PC-3 (cell line): ENCODE results near the gene NUP160. TPM values are rescaled to one million over a fixed set of nuclear protein-coding genes. Genes with fewer than 3 reads are reported as not detected.
"Not testable (repeated sequence)": the region's sequence is repeated elsewhere in the genome, so short reads cannot be mapped to it uniquely, and the experiment has no call there.

ENCODE experiments used
- ATAC-seq: fragments of 200-7000 bp; cut with Tn5 transposase; 2 replicates; pipeline ENCODE4 v1.9.1; 2020; ENCODE audit warnings: mild to moderate bottlenecking, moderate library complexity
- BruUV-seq: library from RNA; stranded (reverse); fragments of 400-500 nt; replicated peaks from 2 replicates; lab custom pipeline; 2021; lab: Mats Ljungman, UMichigan
- CTCF ChIA-PET: fragments of 300-600 bp; sonication (Branson Sonifier 250); formaldehyde crosslinking; loops from one replicate; lab custom pipeline; 2022; ENCODE audit warnings: antibody characterized with exemption; lab: Charles Lee
- POLR2A ChIA-PET: fragments of 300-600 bp; sonication (Branson Sonifier 250); formaldehyde crosslinking; loops from one replicate; lab custom pipeline; 2022; ENCODE audit warnings: antibody characterized with exemption; ENCODE audit not compliant: unreplicated experiment; lab: Charles Lee
- DNase-seq: peaks from one replicate; pipeline ENCODE4 v3.0.0-alpha.2; 2015
- H2AFZ ChIP-seq: fragments of 300-600 bp; sonication (generic); 2 replicates; pipeline ENCODE4 v1.6.0; 2016; ENCODE audit warnings: antibody characterized with exemption, low read length
- H3F3A ChIP-seq: fragments of 300-600 bp; sonication (generic); one replicate; pipeline ENCODE4 v1.6.0; 2017; ENCODE audit warnings: antibody characterized with exemption, low read length, control low read depth, mild to moderate bottlenecking; ENCODE audit not compliant: unreplicated experiment
- H3K27ac ChIP-seq: fragments of 300-600 bp; sonication (generic); 2 replicates; pipeline ENCODE4 v1.5.1; 2016; ENCODE audit warnings: mild to moderate bottlenecking, low read length
- H3K27me3 ChIP-seq: fragments of 300-600 bp; sonication (generic); 2 replicates; pipeline ENCODE4 v1.6.1; 2016; ENCODE audit warnings: low read length, mixed read lengths
- H3K36me3 ChIP-seq: fragments of 300-600 bp; sonication (generic); 2 replicates; pipeline ENCODE4 v1.6.1; 2016; ENCODE audit warnings: low read depth, mixed run types, low read length, mixed read lengths
- H3K4me1 ChIP-seq: fragments of 300-600 bp; sonication (generic); 2 replicates; pipeline ENCODE4 v1.5.1; 2016; ENCODE audit warnings: low read length; ENCODE audit not compliant: insufficient read depth
- H3K4me2 ChIP-seq: fragments of 300-600 bp; sonication (generic); 2 replicates; pipeline ENCODE4 v1.6.0; 2016; ENCODE audit warnings: low read length
- H3K4me3 ChIP-seq: fragments of 300-600 bp; sonication (generic); 2 replicates; pipeline ENCODE4 v1.5.1; 2016; ENCODE audit warnings: mild to moderate bottlenecking, low read length, mixed read lengths
- H3K79me2 ChIP-seq: fragments of 300-600 bp; sonication (generic); 2 replicates; pipeline ENCODE4 v1.6.1; 2017; ENCODE audit warnings: low read length, mixed read lengths
- H3K9ac ChIP-seq: fragments of 300-600 bp; sonication (generic); 2 replicates; pipeline ENCODE4 v1.6.0; 2016; ENCODE audit warnings: mild to moderate bottlenecking, low read length
- H3K9me2 ChIP-seq: fragments of 300-600 bp; sonication (generic); replicated peaks from 2 replicates; pipeline ENCODE4 v1.6.1; 2016; ENCODE audit warnings: mixed run types, low read length, mixed read lengths
- H3K9me3 ChIP-seq: fragments of 300-600 bp; sonication (generic); 2 replicates; pipeline ENCODE4 v1.6.1; 2016; ENCODE audit warnings: low read length, mixed read lengths
- H4K20me1 ChIP-seq: fragments of 300-600 bp; sonication (generic); 2 replicates; pipeline ENCODE4 v1.6.1; 2016; ENCODE audit warnings: low read length, mixed read lengths
- EZH2 ChIP-seq: fragments of 300-600 bp; sonication (generic); IDR thresholded peaks from one replicate; pipeline ENCODE4 v1.6.1; 2017; ENCODE audit warnings: antibody characterized with exemption, mild to moderate bottlenecking, low read length; ENCODE audit not compliant: unreplicated experiment
- EZH2phosphoT487 ChIP-seq: fragments of 300-600 bp; sonication (generic); IDR thresholded peaks from 2 replicates; pipeline ENCODE4 v1.6.1; 2018; ENCODE audit warnings: mild to moderate bottlenecking, antibody characterized with exemption, low read length, borderline replicate concordance
- intact Hi-C: fragments of 100-400 bp; cut with micrococcal nuclease; formaldehyde crosslinking; loops from 2 replicates; pipeline ENCODE4 v1.9.0; 2023
- total RNA-seq: library from RNA; depleted of rRNA; stranded (reverse); fragments of >200 nt; gene quantifications from 2 replicates; pipeline ENCODE4 v1.2.3, GENCODE V29; 2014
- TF ChIP-seq, protein P1 (sequence below): fragments of 300-600 bp; sonication (generic); conservative IDR thresholded peaks from 2 replicates; pipeline ENCODE4 v1.5.1; 2017; ENCODE audit warnings: antibody characterized with exemption, low read depth, mild to moderate bottlenecking, low read length

The NUP160 gene
- total RNA-seq, 1 experiment from 2014 or later = 23.0 TPM

DNA sequence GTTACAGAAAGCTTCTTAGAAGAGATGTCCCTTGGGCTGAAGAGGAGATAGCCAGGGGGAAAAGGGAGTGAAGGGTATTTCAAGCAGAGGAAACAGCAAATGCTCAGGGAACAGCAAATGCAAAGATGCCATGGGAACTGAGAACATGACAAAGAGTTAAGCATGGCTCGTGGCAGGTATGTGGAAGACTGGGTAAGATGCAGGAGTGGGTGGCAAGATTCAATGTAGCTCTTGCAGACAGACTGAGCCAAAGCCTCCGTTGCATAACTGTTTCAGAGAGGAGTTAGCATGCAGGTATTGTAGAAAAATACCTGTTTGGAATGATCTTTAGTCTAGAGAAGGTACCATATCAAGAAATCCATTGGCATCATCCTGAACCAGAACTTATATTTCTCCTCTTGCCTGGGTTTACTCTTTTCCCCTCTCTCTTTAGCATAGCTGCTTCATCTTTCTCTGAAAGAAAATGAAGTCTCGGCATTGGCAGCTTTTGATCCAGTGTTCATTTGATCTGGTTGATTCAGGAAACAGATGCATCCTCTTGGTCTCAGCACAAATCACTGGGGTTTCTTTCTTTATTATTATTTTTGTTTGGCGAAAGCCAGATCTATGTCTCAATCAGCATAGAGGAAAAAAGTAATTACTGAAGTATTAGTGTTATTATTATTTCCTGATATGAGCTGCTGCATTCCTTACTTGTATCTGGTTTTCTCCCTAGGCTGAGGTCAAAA lies 41.7 kb upstream of the NUP160 start:
- Histone ChIP-seq H3K4me1 (no peaks in the 10 kb centered on the region), H3F3A (no peaks in the 10 kb centered on the region), H2AFZ (no peak overlapping the region), H3K79me2 (no peaks in the 10 kb centered on the region), H3K27ac (no peak overlapping the region), H3K9me3 (no peaks in the 10 kb centered on the region), H3K36me3 (no peaks in the 10 kb centered on the region), H3K9ac (no peak overlapping the region), H3K4me2 (no peak overlapping the region), H4K20me1 (no peaks in the 10 kb centered on the region), H3K9me2 (no peaks in the 10 kb centered on the region), H3K27me3 (no peaks in the 10 kb centered on the region), H3K4me3 (no peak overlapping the region)
- no TSS peak for BruUV-seq
- TF ChIP-seq, protein P1, sequence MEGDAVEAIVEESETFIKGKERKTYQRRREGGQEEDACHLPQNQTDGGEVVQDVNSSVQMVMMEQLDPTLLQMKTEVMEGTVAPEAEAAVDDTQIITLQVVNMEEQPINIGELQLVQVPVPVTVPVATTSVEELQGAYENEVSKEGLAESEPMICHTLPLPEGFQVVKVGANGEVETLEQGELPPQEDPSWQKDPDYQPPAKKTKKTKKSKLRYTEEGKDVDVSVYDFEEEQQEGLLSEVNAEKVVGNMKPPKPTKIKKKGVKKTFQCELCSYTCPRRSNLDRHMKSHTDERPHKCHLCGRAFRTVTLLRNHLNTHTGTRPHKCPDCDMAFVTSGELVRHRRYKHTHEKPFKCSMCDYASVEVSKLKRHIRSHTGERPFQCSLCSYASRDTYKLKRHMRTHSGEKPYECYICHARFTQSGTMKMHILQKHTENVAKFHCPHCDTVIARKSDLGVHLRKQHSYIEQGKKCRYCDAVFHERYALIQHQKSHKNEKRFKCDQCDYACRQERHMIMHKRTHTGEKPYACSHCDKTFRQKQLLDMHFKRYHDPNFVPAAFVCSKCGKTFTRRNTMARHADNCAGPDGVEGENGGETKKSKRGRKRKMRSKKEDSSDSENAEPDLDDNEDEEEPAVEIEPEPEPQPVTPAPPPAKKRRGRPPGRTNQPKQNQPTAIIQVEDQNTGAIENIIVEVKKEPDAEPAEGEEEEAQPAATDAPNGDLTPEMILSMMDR = no peak
- TF ChIP-seq EZH2phosphoT487 (no peak), EZH2 (no peak)
- DNase-seq (no peak), ATAC-seq (no peak)
- CTCF ChIA-PET = no interaction called here
- POLR2A ChIA-PET = no interaction called here
- intact Hi-C loops = no loop called here

GRCh38 chr11:47887910-47888569 lies 39.9 kb upstream of the NUP160 start:
- Histone ChIP-seq H3K36me3 (no peaks in the 10 kb centered on the region), H2AFZ (no peak overlapping the region), H4K20me1 (no peaks in the 10 kb centered on the region), H3F3A (no peaks in the 10 kb centered on the region), H3K9me2 (no peaks in the 10 kb centered on the region), H3K79me2 (no peaks in the 10 kb centered on the region), H3K27me3 (no peaks in the 10 kb centered on the region), H3K27ac (no peak overlapping the region), H3K4me3 (no peak overlapping the region), H3K4me2 (no peak overlapping the region), H3K9me3 (no peaks in the 10 kb centered on the region), H3K4me1 (no peaks in the 10 kb centered on the region), H3K9ac (no peak overlapping the region)
- DNase-seq (no peak), ATAC-seq (no peak)
- BruUV-seq = no TSS peak
- ChIA-PET CTCF (no interaction called here), POLR2A (interaction anchor here (0.7 kb wide), 1 partner anchor 36 kb away, joined by 6 read pairs; no protein-coding TSS in a partner anchor)
- intact Hi-C loops = no loop called here
- TF ChIP-seq EZH2 = no peak
- TF ChIP-seq, protein P1 = no peak
- no peak for TF ChIP-seq EZH2phosphoT487

GRCh38 chr11:47886096-47886495 lies 37.9 kb upstream of the NUP160 start:
- no peaks in the 10 kb centered on the region for H3K4me1 ChIP-seq
- ATAC-seq (no peak), DNase-seq (no peak)
- no peaks in the 10 kb centered on the region for H3K9me2 ChIP-seq
- intact Hi-C loops = no loop called here
- 0 out of 2 replicates have a peak overlapping the region, but pooled peaks have one; percentile 26 for H2AFZ ChIP-seq
- H3F3A ChIP-seq = no peaks in the 10 kb centered on the region
- CTCF ChIA-PET = no interaction called here
- no peaks in the 10 kb centered on the region for H4K20me1 ChIP-seq
- H3K9ac ChIP-seq = no peak overlapping the region
- H3K9me3 ChIP-seq = no peaks in the 10 kb centered on the region
- no peak overlapping the region for H3K4me3 ChIP-seq
- no TSS peak for BruUV-seq
- no peaks in the 10 kb centered on the region for H3K79me2 ChIP-seq
- TF ChIP-seq EZH2 (no peak), EZH2phosphoT487 (no peak)
- TF ChIP-seq, protein P1 = no peak
- POLR2A ChIA-PET = no interaction called here
- no peaks in the 10 kb centered on the region for H3K36me3 ChIP-seq
- no peaks in the 10 kb centered on the region for H3K27me3 ChIP-seq
- H3K27ac ChIP-seq = no peak overlapping the region
- H3K4me2 ChIP-seq = no peak overlapping the region

- H3K36me3 ChIP-seq, H3K27me3 ChIP-seq, H3K9me2 ChIP-seq, CTCF ChIA-PET, H3K4me1 ChIP-seq, H4K20me1 ChIP-seq, ATAC-seq, H3K4me3 ChIP-seq, H3K9ac ChIP-seq, H3K27ac ChIP-seq, H3F3A ChIP-seq, H3K4me2 ChIP-seq, H3K79me2 ChIP-seq, H2AFZ ChIP-seq, DNase-seq, intact Hi-C loops, H3K9me3 ChIP-seq, POLR2A ChIA-PET, BruUV-seq: not testable (repeated sequence)
These were observed 34.3 kb upstream of the NUP160 start for GRCh38 chr11:47882437-47882836.
